GM23248 (cell line): ENCODE measurements around the gene RANGAP1. TPM values are rescaled to one million over a fixed set of nuclear protein-coding genes. Genes with fewer than 3 reads are reported as not detected.
A peak's percentile ranks its signal among the peaks of the same experiment; 100 is the strongest.

Experiments
- DNase-seq: peaks from one replicate; pipeline ENCODE4 v3.0.0-alpha.2; 2015
- H2AFZ ChIP-seq: fragments of 200-600 bp; sonication (generic); 2 replicates; pipeline ENCODE4 v1.6.1; 2016; ENCODE audit warnings: antibody characterized with exemption
- H3F3A ChIP-seq: fragments of 200-600 bp; sonication (generic); 2 replicates; pipeline ENCODE4 v1.6.1; 2016; ENCODE audit warnings: mild to moderate bottlenecking, antibody characterized with exemption, mixed run types; ENCODE audit not compliant: insufficient read depth
- H3K27ac ChIP-seq: fragments of 200-600 bp; sonication (generic); 2 replicates; pipeline ENCODE4 v1.5.1; 2016; ENCODE audit warnings: mild to moderate bottlenecking
- H3K27me3 ChIP-seq: fragments of 200-600 bp; sonication (generic); replicated peaks from 2 replicates; pipeline ENCODE4 v1.6.1; 2016; ENCODE audit warnings: mild to moderate bottlenecking; ENCODE audit not compliant: insufficient read depth
- H3K36me3 ChIP-seq: fragments of 200-600 bp; sonication (generic); 2 replicates; pipeline ENCODE4 v1.6.1; 2016; ENCODE audit warnings: low read depth, mild to moderate bottlenecking
- H3K4me1 ChIP-seq: fragments of 200-600 bp; sonication (generic); 2 replicates; pipeline ENCODE4 v1.6.1; 2016; ENCODE audit warnings: mild to moderate bottlenecking; ENCODE audit not compliant: insufficient read depth
- H3K4me2 ChIP-seq: fragments of 200-600 bp; sonication (generic); one replicate; pipeline ENCODE4 v1.6.1; 2016; ENCODE audit warnings: mild to moderate bottlenecking; ENCODE audit not compliant: unreplicated experiment
- H3K4me3 ChIP-seq: fragments of 200-600 bp; sonication (generic); 2 replicates; pipeline ENCODE4 v1.5.1; 2016; ENCODE audit warnings: mild to moderate bottlenecking
- H3K79me2 ChIP-seq: fragments of 200-600 bp; sonication (generic); 2 replicates; pipeline ENCODE4 v1.6.1; 2016; ENCODE audit warnings: mild to moderate bottlenecking; ENCODE audit not compliant: insufficient read depth
- H3K9ac ChIP-seq: fragments of 200-600 bp; sonication (generic); 2 replicates; pipeline ENCODE4 v1.6.1; 2016; ENCODE audit warnings: mild to moderate bottlenecking
- H3K9me2 ChIP-seq: fragments of 200-600 bp; sonication (generic); 2 replicates; pipeline ENCODE4 v1.6.1; 2016; ENCODE audit warnings: mixed run types, mild to moderate bottlenecking, moderate library complexity; ENCODE audit not compliant: insufficient read depth
- H3K9me3 ChIP-seq: fragments of 200-600 bp; sonication (generic); one replicate; pipeline ENCODE4 v1.6.1; 2017; ENCODE audit warnings: low read depth
- H4K20me1 ChIP-seq: fragments of 200-600 bp; sonication (generic); 2 replicates; pipeline ENCODE4 v1.6.0; 2016; ENCODE audit not compliant: insufficient read depth
- EZH2 ChIP-seq: fragments of 200-600 bp; sonication (generic); IDR thresholded peaks from 2 replicates; pipeline ENCODE4 v1.6.1; 2018; ENCODE audit warnings: antibody characterized with exemption, mild to moderate bottlenecking; ENCODE audit not compliant: insufficient read depth, poor library complexity, severe bottlenecking
- EZH2phosphoT487 ChIP-seq: fragments of 200-600 bp; sonication (generic); IDR thresholded peaks from 2 replicates; pipeline ENCODE4 v1.6.1; 2018; ENCODE audit warnings: antibody characterized with exemption, moderate library complexity, mild to moderate bottlenecking, low read depth; ENCODE audit not compliant: insufficient read depth
- WGBS, 2 experiments: methylation state at CpG; one replicate each; pipeline ENCODE4 v1.1.6; 2015 to 2017; ENCODE audit warnings: low lambda C conversion rate in 2 of 2, low coverage in 1 of 2; ENCODE audit errors: missing lambda C conversion rate in 2 of 2; 5-methylcytosine and 5-hydroxymethylcytosine counted together
- in situ Hi-C: fragments of 300-500 bp; cut with MboI; formaldehyde crosslinking; loops from 2 replicates; pipeline ENCODE4 v1.15.0; 2020
- polyA plus RNA-seq: library from polyadenylated mRNA; unstranded; fragments of >200 nt; fragmentation: Nextera tagmentation; extraction: Ambion mirVana; gene quantifications from 2 replicates; pipeline ENCODE4 v1.2.1, GENCODE V29; 2016
- total RNA-seq: library from RNA; depleted of rRNA; stranded (reverse); fragments of >200 nt; shearing (Covaris generic); gene quantifications from 2 replicates; pipeline ENCODE4 v1.2.3, GENCODE V29; 2014

Gene RANGAP1
- total and polyA plus RNA-seq, 2 experiments from 2014 or later = 52.3 to 73.5 TPM

DNA sequence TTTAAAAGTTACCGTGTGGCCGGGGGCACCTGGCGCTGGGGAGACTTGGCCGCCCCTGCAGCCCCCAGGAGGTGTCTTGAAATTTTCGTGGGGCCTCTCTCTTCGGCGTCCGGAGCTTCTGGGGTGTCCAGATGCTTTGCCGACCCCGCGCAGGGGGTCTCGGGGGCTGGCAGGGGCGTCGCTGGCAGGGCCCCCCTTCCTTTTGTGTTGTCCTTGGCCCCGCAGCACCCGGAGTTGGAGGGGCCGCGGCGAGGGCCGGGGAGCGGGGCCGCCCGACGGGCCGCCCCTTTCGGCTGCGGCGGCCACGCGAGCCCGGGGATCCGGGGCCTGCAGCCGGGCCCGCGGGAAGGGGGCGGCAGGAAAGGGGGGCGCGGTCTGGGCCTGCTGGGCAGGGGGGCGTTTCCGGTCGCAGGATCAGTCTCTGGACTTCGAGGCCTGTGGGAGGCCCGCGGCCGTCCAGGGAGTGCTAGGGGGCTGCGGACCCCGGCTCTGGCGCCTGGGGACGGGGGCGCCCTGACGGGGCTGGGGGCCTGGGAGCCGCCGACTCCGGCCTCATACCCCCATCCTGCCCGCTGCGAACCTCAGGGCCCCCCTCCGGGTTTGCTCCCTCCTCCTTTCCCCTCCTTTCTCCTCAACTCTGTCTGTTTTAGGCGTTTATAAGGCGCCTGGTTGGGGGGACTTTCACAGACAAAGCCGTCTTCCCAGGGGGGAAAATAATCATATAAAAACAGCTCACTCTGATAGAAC, 16.2 kb upstream of the RANGAP1 start:
- peaks cover 25% of the 10 kb centered on the region for H3K4me1 ChIP-seq
- H4K20me1 ChIP-seq = no peaks in the 10 kb centered on the region
- WGBS, 2 experiments = 0 to 1% methylated on average over 11 to 47 of the region's 60 CpGs
- peak overlapping the region; percentile 94 for H3K4me2 ChIP-seq
- H3K27me3 ChIP-seq = no peaks in the 10 kb centered on the region
- in situ Hi-C loops = no loop called here
- H3K9me2 ChIP-seq = no peaks in the 10 kb centered on the region
- H3K79me2 ChIP-seq = peaks cover 69% of the 10 kb centered on the region
- DNase-seq = peak; percentile 41
- H3K9ac ChIP-seq = peak overlapping the region; percentile 96
- H2AFZ ChIP-seq = peak overlapping the region; percentile 92
- H3K9me3 ChIP-seq = no peaks in the 10 kb centered on the region
- H3K36me3 ChIP-seq = no peaks in the 10 kb centered on the region
- no peak for TF ChIP-seq EZH2
- no peak for TF ChIP-seq EZH2phosphoT487
- H3F3A ChIP-seq = peaks cover 29% of the 10 kb centered on the region
- H3K4me3 ChIP-seq = peak overlapping the region; percentile 79
- H3K27ac ChIP-seq = peak overlapping the region; percentile 57

- Histone ChIP-seq H3K4me1 (peaks cover 20% of the 10 kb centered on the region), H3K9me2 (no peaks in the 10 kb centered on the region)
Observed at GRCh38 chr22:41301085-41302020, 15.4 kb upstream of the RANGAP1 start, which contains the start of gene ZC3H7B. Gene ZC3H7B, plus strand, starts transcription at chr22:41301525. Its CDS starts 19,136 bp downstream, at chr22:41320661.

GRCh38 chr22:41300661-41301060, 14.7 kb upstream of the RANGAP1 start:
- TF ChIP-seq EZH2phosphoT487 (no peak), EZH2 (no peak)
- H3K9me2 ChIP-seq = no peaks in the 10 kb centered on the region
- H3K9ac ChIP-seq = peak overlapping the region; percentile 96
- H4K20me1 ChIP-seq = no peaks in the 10 kb centered on the region
- peaks cover 21% of the 10 kb centered on the region for H3F3A ChIP-seq
- peak overlapping the region; percentile 79 for H3K4me3 ChIP-seq
- H3K27ac ChIP-seq = no peak overlapping the region
- peaks cover 14% of the 10 kb centered on the region for H3K4me1 ChIP-seq
- DNase-seq = peak; percentile 8
- no peaks in the 10 kb centered on the region for H3K27me3 ChIP-seq
- H3K4me2 ChIP-seq = peak overlapping the region; percentile 94
- H3K9me3 ChIP-seq = no peaks in the 10 kb centered on the region
- H3K79me2 ChIP-seq = peaks cover 53% of the 10 kb centered on the region
- no peaks in the 10 kb centered on the region for H3K36me3 ChIP-seq
- in situ Hi-C loops = no loop called here
- 49 to 51% methylated on average over 7 of the region's 7 CpGs for WGBS, 2 experiments
- H2AFZ ChIP-seq = peak overlapping the region; percentile 92

More at GRCh38 chr22:41301085-41302020, 15.4 kb upstream of the RANGAP1 start, which contains the start of gene ZC3H7B:
- Histone ChIP-seq H3K9me3 (no peaks in the 10 kb centered on the region), H2AFZ (peak within 1 kb of the TSS; percentile 92), H3K4me2 (peak within 1 kb of the TSS; percentile 94), H3K27ac (peak within 1 kb of the TSS; percentile 57), H3K27me3 (no peaks in the 10 kb centered on the region), H3K79me2 (peaks cover 60% of the 10 kb centered on the region), H4K20me1 (no peaks in the 10 kb centered on the region), H3K9ac (peak within 1 kb of the TSS; percentile 96), H3F3A (peaks cover 26% of the 10 kb centered on the region), H3K36me3 (no peaks in the 10 kb centered on the region), H3K4me3 (peak within 1 kb of the TSS; percentile 79)
- WGBS, 2 experiments = 0 to 1% methylated on average over 66 to 69 of the region's 74 CpGs
- TF ChIP-seq EZH2phosphoT487 (no peak), EZH2 (no peak)
- in situ Hi-C loops = no loop called here
- peak; percentile 93 for DNase-seq
